Ascending aorta (tissue), 2 donors: ENCODE measurements around the gene CERS3. TPM values are rescaled to one million over a fixed set of nuclear protein-coding genes. Genes with fewer than 3 reads are reported as not detected.

Experiments used
- DNase-seq, 2 donors: peaks; one replicate each; pipeline ENCODE4 v3.0.0-alpha.2; 2019; ENCODE audit warnings: low spot score in 2 of 2
- H3K27ac ChIP-seq, 2 donors: fragments of 200-600 bp; sonication (generic); one replicate each; pipeline ENCODE4 v1.5.1; 2016 to 2017; ENCODE audit warnings: mild to moderate bottlenecking in 1 of 2
- H3K27me3 ChIP-seq: fragments of 200-600 bp; sonication (generic); one replicate; pipeline ENCODE4 v1.5.1; 2017
- H3K36me3 ChIP-seq, 2 donors: fragments of 200-600 bp; sonication (generic); one replicate each; pipeline ENCODE4 v1.5.1; 2016
- H3K4me1 ChIP-seq, 2 donors: fragments of 200-600 bp; sonication (generic); one replicate each; pipeline ENCODE4 v1.5.1; 2016 to 2017; ENCODE audit warnings: mild to moderate bottlenecking in 1 of 2
- H3K4me3 ChIP-seq, 2 donors: fragments of 200-600 bp; sonication (generic); one replicate each; pipeline ENCODE4 v1.5.1; 2016 to 2017; ENCODE audit warnings: mild to moderate bottlenecking in 1 of 2
- H3K9me3 ChIP-seq, 2 donors: fragments of 200-600 bp; sonication (generic); one replicate each; pipeline ENCODE4 v1.5.1; 2016
- CTCF ChIP-seq, 3 experiments: fragments of 200-600 bp in 2 of 3; fragments of 450-650 bp in 1 of 3; sonication (generic) in 2 of 3; IDR thresholded peaks; one replicate each; pipeline ENCODE4 v1.5.1; 2016 to 2019; ENCODE audit warnings: antibody characterized with exemption in 3 of 3, mild to moderate bottlenecking in 1 of 3, moderate library complexity in 1 of 3
- intact Hi-C: fragments of 100-400 bp; cut with DNase I; formaldehyde crosslinking; loops from one replicate; pipeline ENCODE4 v1.15.1; 2023
- total RNA-seq: library from RNA; depleted of rRNA; stranded (reverse); fragments of >200 nt; gene quantifications from one replicate; pipeline ENCODE4 v1.1.0, GENCODE V29; 2016

The CERS3 gene
- total RNA-seq, 1 donor from 2014 or later = not detected

DNA sequence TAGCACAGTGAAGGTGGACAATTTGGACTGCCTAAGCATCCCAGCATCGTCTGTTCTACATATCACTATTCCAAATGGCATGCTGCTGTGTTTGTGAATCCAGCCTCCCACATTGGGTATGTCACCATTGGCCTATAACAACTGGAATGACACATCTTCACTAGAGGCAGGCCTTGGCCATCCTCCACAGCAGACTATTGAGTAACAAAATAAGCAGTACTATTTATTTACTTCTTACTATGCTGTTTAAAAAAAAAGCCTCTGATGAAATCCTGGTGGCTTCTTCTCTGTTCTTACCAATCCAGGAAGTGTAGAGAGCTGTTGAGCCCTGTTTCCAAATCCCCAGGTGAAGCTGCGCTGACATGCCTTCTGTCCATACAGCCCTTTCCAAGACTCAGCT is 30.6 kb upstream of the CERS3 start:
- Histone ChIP-seq H3K27me3 (no peaks in the 10 kb centered on the region), H3K9me3 (no peaks in the 10 kb centered on the region), H3K4me3 (no peak overlapping the region), H3K4me1 (no peaks in the 10 kb centered on the region), H3K27ac (no peak overlapping the region), H3K36me3 (no peaks in the 10 kb centered on the region)
- intact Hi-C loops = no loop called here
- DNase-seq = no peak
- no peak for TF ChIP-seq CTCF (IDR thresholded peaks at IDR 0.05)

GRCh38 chr15:100558771-100559254 is 30.1 kb upstream of the CERS3 start:
- no peak for TF ChIP-seq CTCF (IDR thresholded peaks at IDR 0.05)
- H3K27ac ChIP-seq = no peak overlapping the region
- DNase-seq = no peak
- no peak overlapping the region for H3K4me3 ChIP-seq
- no peaks in the 10 kb centered on the region for H3K36me3 ChIP-seq
- H3K9me3 ChIP-seq = no peaks in the 10 kb centered on the region
- no peaks in the 10 kb centered on the region for H3K4me1 ChIP-seq
- H3K27me3 ChIP-seq = no peaks in the 10 kb centered on the region
- intact Hi-C loops = no loop called here

GRCh38 chr15:100553468-100553867 is 24.7 kb upstream of the CERS3 start:
- intact Hi-C loops = no loop called here
- Histone ChIP-seq H3K4me1 (no peaks in the 10 kb centered on the region), H3K27ac (no peak overlapping the region), H3K27me3 (no peaks in the 10 kb centered on the region), H3K9me3 (no peaks in the 10 kb centered on the region), H3K4me3 (no peak overlapping the region), H3K36me3 (no peaks in the 10 kb centered on the region)
- TF ChIP-seq CTCF (IDR thresholded peaks at IDR 0.05) = no peak
- DNase-seq = no peak

- Histone ChIP-seq H3K36me3 (no peaks in the 10 kb centered on the region), H3K27me3 (no peaks in the 10 kb centered on the region), H3K9me3 (no peaks in the 10 kb centered on the region), H3K27ac (no peak overlapping the region), H3K4me1 (no peaks in the 10 kb centered on the region), H3K4me3 (no peak overlapping the region)
- no peak for TF ChIP-seq CTCF (IDR thresholded peaks at IDR 0.05)
- no peak for DNase-seq
- intact Hi-C loops = no loop called here
These were observed 19.2 kb upstream of the CERS3 start for GRCh38 chr15:100547961-100548360.

- no peak for DNase-seq
- Histone ChIP-seq H3K36me3 (no peaks in the 10 kb centered on the region), H3K4me3 (no peak overlapping the region), H3K27ac (no peak overlapping the region), H3K4me1 (no peaks in the 10 kb centered on the region), H3K27me3 (no peaks in the 10 kb centered on the region), H3K9me3 (no peaks in the 10 kb centered on the region)
- intact Hi-C loops = no loop called here
- no peak for TF ChIP-seq CTCF (IDR thresholded peaks at IDR 0.05)
These were observed 16.2 kb upstream of the CERS3 start for GRCh38 chr15:100544946-100545345.

DNA sequence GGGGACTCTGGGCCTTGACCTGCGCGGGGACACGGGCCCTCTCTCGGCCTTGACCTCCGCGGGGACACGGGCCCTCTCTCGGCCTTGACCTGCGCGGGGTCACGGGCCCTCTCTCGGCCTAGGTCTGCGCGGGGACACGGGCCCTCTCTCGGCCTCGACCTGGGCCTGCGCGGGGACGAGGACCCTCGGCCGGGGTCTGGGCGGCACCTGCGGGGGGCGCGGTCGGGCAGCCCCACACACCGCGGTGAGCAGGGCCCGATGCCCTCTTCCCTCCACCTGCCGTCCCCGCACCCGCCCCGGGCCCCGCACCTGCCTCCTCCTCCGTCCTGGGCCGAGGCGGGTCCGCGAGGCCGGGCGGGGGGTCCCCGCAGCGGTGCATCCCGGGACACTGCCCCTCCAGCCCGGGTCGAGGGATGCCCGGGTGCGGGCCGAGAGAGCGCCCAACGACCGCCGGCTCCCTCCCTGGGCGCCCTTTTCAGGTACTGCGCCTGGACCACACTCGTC is 15.6 kb upstream of the CERS3 start:
- H3K4me3 ChIP-seq = no peak overlapping the region
- intact Hi-C loops = no loop called here
- DNase-seq = no peak

More for the DNA sequence above, 15.6 kb upstream of the CERS3 start:
- Histone ChIP-seq H3K4me1 (no peaks in the 10 kb centered on the region), H3K36me3 (no peaks in the 10 kb centered on the region), H3K27ac (no peak overlapping the region), H3K27me3 (no peaks in the 10 kb centered on the region), H3K9me3 (no peaks in the 10 kb centered on the region)
- TF ChIP-seq CTCF (IDR thresholded peaks at IDR 0.05) = no peak
